T follicular helper cell (primary cell): ENCODE results near the gene ZNF549.

Experiments used
- DNase-seq: peaks from one replicate; pipeline ENCODE4 v3.0.0-alpha.2; 2020; ENCODE audit warnings: low read depth

ZNF549 gene

GRCh38 chr19:57566396-57567265 lies 39.5 kb downstream of the ZNF549 start:
- DNase-seq: no peak

- DNase-seq: no peak
These were observed 43.6 kb downstream of the ZNF549 start for GRCh38 chr19:57570707-57571106.

GRCh38 chr19:57572415-57572947 lies 45.3 kb downstream of the ZNF549 start:
- no peak for DNase-seq

GRCh38 chr19:57576661-57577060 lies 49.5 kb downstream of the ZNF549 start:
- no peak for DNase-seq

GRCh38 chr19:57578487-57579205 lies 51.5 kb downstream of the ZNF549 start, which contains the start of gene ZNF416:
Gene ZNF416, minus strand, starts transcription at chr19:57578911. Its CDS starts 207 bp downstream, at chr19:57578704.
- peak; percentile 94 for DNase-seq

- DNase-seq: no peak
These were observed 56.0 kb downstream of the ZNF549 start for GRCh38 chr19:57583104-57583520.

GRCh38 chr19:57583521-57584416 lies 56.6 kb downstream of the ZNF549 start, which contains the start of gene ZIK1:
Gene ZIK1, plus strand, starts transcription at chr19:57584145. Its CDS starts 212 bp downstream, at chr19:57584357.
- DNase-seq: peak; percentile 79

GRCh38 chr19:57587529-57587928 lies 60.4 kb downstream of the ZNF549 start:
- DNase-seq: no peak

- DNase-seq: no peak
These were observed 72.2 kb downstream of the ZNF549 start for GRCh38 chr19:57599377-57599760.

GRCh38 chr19:57599761-57600383 lies 72.7 kb downstream of the ZNF549 start, which contains the start of gene ZNF530:
Gene ZNF530, plus strand, starts transcription at chr19:57599885. Its CDS starts 4,461 bp downstream, at chr19:57604346.
- DNase-seq: peak; percentile 60

- DNase-seq: no peak
These were observed 79.8 kb downstream of the ZNF549 start for GRCh38 chr19:57606931-57607330.
